Measurements from ENCODE around the gene DNM3. TPM values are rescaled to one million over a fixed set of nuclear protein-coding genes. Genes with fewer than 3 reads are reported as not detected.
"Not testable (repeated sequence)": the region's sequence is repeated elsewhere in the genome, so short reads cannot be mapped to it uniquely, and the experiment has no call there.

DNM3 gene
- total RNA-seq, 1 donor from 2014 or later, result 9.6 TPM

- no peak for DNase-seq (ENCODE audit: low spot score in 2 of 2)
- TF ChIP-seq CTCF (IDR thresholded peaks at IDR 0.05), result no peak
- H3K27ac ChIP-seq, result no peak overlapping the region
- intact Hi-C loops (cut with DNase I), result no loop called here
- no peaks in the 10 kb centered on the region for H3K4me1 ChIP-seq
- H3K9me3 ChIP-seq, result no peaks in the 10 kb centered on the region
- H3K4me3 ChIP-seq, result no peak overlapping the region
- H3K27me3 ChIP-seq, result no peaks in the 10 kb centered on the region
- H3K36me3 ChIP-seq, result no peaks in the 10 kb centered on the region
These were observed 164.6 kb downstream of the DNM3 start for GRCh38 chr1:172005856-172006255.

GRCh38 chr1:172006660-172007059 lies 165.4 kb downstream of the DNM3 start:
- no peaks in the 10 kb centered on the region for H3K4me1 ChIP-seq
- no peaks in the 10 kb centered on the region for H3K27me3 ChIP-seq
- intact Hi-C loops (cut with DNase I), result no loop called here
- no peaks in the 10 kb centered on the region for H3K36me3 ChIP-seq
- no peaks in the 10 kb centered on the region for H3K9me3 ChIP-seq
- DNase-seq (ENCODE audit: low spot score in 2 of 2), result no peak
- H3K27ac ChIP-seq, result no peak overlapping the region
- no peak for TF ChIP-seq CTCF (IDR thresholded peaks at IDR 0.05)
- no peak overlapping the region for H3K4me3 ChIP-seq

- Histone ChIP-seq H3K9me3 (no peaks in the 10 kb centered on the region), H3K4me3 (no peak overlapping the region), H3K27ac (no peak overlapping the region), H3K36me3 (no peaks in the 10 kb centered on the region), H3K4me1 (no peaks in the 10 kb centered on the region), H3K27me3 (no peaks in the 10 kb centered on the region)
- intact Hi-C loops (cut with DNase I), result no loop called here
- TF ChIP-seq CTCF (IDR thresholded peaks at IDR 0.05), result no peak
- DNase-seq (ENCODE audit: low spot score in 2 of 2), result no peak
These were observed 177.5 kb downstream of the DNM3 start for GRCh38 chr1:172018727-172019311.

- intact Hi-C loops (cut with DNase I), result no loop called here
- Histone ChIP-seq H3K4me3 (no peak overlapping the region), H3K27me3 (no peaks in the 10 kb centered on the region), H3K36me3 (no peaks in the 10 kb centered on the region), H3K4me1 (no peaks in the 10 kb centered on the region), H3K27ac (no peak overlapping the region), H3K9me3 (no peaks in the 10 kb centered on the region)
- no peak for DNase-seq (ENCODE audit: low spot score in 2 of 2)
- no peak for TF ChIP-seq CTCF (IDR thresholded peaks at IDR 0.05)
These were observed 178.7 kb downstream of the DNM3 start for GRCh38 chr1:172019976-172020375.

GRCh38 chr1:172024516-172024915 lies 183.2 kb downstream of the DNM3 start:
- no peaks in the 10 kb centered on the region for H3K4me1 ChIP-seq
- H3K4me3 ChIP-seq, result no peak overlapping the region
- intact Hi-C loops (cut with DNase I), result no loop called here
- H3K9me3 ChIP-seq, result no peaks in the 10 kb centered on the region
- no peak for TF ChIP-seq CTCF (IDR thresholded peaks at IDR 0.05)
- no peaks in the 10 kb centered on the region for H3K36me3 ChIP-seq
- no peak overlapping the region for H3K27ac ChIP-seq
- no peak for DNase-seq (ENCODE audit: low spot score in 2 of 2)
- no peaks in the 10 kb centered on the region for H3K27me3 ChIP-seq

- H3K4me1 ChIP-seq; H3K27me3 ChIP-seq; H3K4me3 ChIP-seq; H3K36me3 ChIP-seq; DNase-seq (ENCODE audit: low spot score in 2 of 2); intact Hi-C loops (cut with DNase I); H3K27ac ChIP-seq; H3K9me3 ChIP-seq: not testable (repeated sequence)
These were observed 183.8 kb downstream of the DNM3 start for GRCh38 chr1:172024944-172025738.

Measured in ascending aorta (tissue), 2 donors.